OCI-LY1 (cell line): ENCODE measurements around the gene ST3GAL3.

ENCODE experiments used
- H2AFZ ChIP-seq: fragments of 200-600 bp; sonication (generic), shearing (Covaris generic); 2 replicates; pipeline ENCODE4 v1.6.0; 2014; ENCODE audit warnings: antibody characterized with exemption, mild to moderate bottlenecking, low read length
- H3F3A ChIP-seq: fragments of 200-600 bp; sonication (generic), shearing (Covaris generic); 2 replicates; pipeline ENCODE4 v1.6.0; 2014; ENCODE audit warnings: mild to moderate bottlenecking, antibody characterized with exemption, low read length, moderate library complexity; ENCODE audit not compliant: insufficient read depth
- H3K27ac ChIP-seq: fragments of 200-600 bp; sonication (generic); 2 replicates; pipeline ENCODE4 v1.5.1; 2014; ENCODE audit warnings: low read length, mixed run types, mild to moderate bottlenecking, low read depth; ENCODE audit not compliant: poor library complexity, severe bottlenecking
- H3K27me3 ChIP-seq: fragments of 200-600 bp; sonication (generic); 2 replicates; pipeline ENCODE4 v1.6.0; 2014; ENCODE audit warnings: antibody characterized with exemption, mild to moderate bottlenecking, low read length, moderate library complexity; ENCODE audit not compliant: insufficient read depth
- H3K36me3 ChIP-seq: fragments of 200-600 bp; sonication (generic); 2 replicates; pipeline ENCODE4 v1.6.1; 2014; ENCODE audit warnings: mild to moderate bottlenecking, antibody characterized with exemption, low read length, moderate library complexity, mixed read lengths; ENCODE audit not compliant: insufficient read depth
- H3K4me1 ChIP-seq: fragments of 200-600 bp; sonication (generic); 2 replicates; pipeline ENCODE4 v1.5.1; 2014; ENCODE audit warnings: mild to moderate bottlenecking, low read length, moderate library complexity; ENCODE audit not compliant: insufficient read depth, severe bottlenecking
- H3K4me2 ChIP-seq: fragments of 200-600 bp; sonication (generic), shearing (Covaris generic); 2 replicates; pipeline ENCODE4 v1.6.1; 2014; ENCODE audit warnings: low read length
- H3K4me3 ChIP-seq: fragments of 200-600 bp; sonication (generic); 2 replicates; pipeline ENCODE4 v1.5.1; 2014; ENCODE audit warnings: low read length, low read depth, mild to moderate bottlenecking, mixed read lengths; ENCODE audit not compliant: poor library complexity, severe bottlenecking
- H3K79me2 ChIP-seq: fragments of 200-600 bp; shearing (Covaris generic); 2 replicates; pipeline ENCODE4 v1.6.1; 2016; ENCODE audit warnings: mixed run types, low read length, mixed read lengths; ENCODE audit not compliant: insufficient read depth
- H3K9ac ChIP-seq: fragments of 200-600 bp; sonication (generic), shearing (Covaris generic); 2 replicates; pipeline ENCODE4 v1.6.1; 2014; ENCODE audit warnings: mild to moderate bottlenecking, low read length, mixed read lengths
- H3K9me2 ChIP-seq: fragments of 200-600 bp; sonication (generic), shearing (Covaris generic); 2 replicates; pipeline ENCODE4 v1.6.1; 2014; ENCODE audit warnings: low read depth, mild to moderate bottlenecking, low read length, mixed read lengths
- H3K9me3 ChIP-seq: fragments of 200-600 bp; shearing (Covaris generic); 2 replicates; pipeline ENCODE4 v1.6.1; 2014; ENCODE audit warnings: low read length, mixed read lengths
- H4K20me1 ChIP-seq: fragments of 200-600 bp; sonication (generic), shearing (Covaris generic); 2 replicates; pipeline ENCODE4 v1.6.0; 2016; ENCODE audit warnings: mild to moderate bottlenecking, low read length; ENCODE audit not compliant: insufficient read depth
- EZH2 ChIP-seq: fragments of 200-600 bp; sonication (generic), shearing (Covaris generic); IDR thresholded peaks from 2 replicates; pipeline ENCODE4 v1.8.0; 2017; ENCODE audit warnings: borderline replicate concordance, mixed run types, mild to moderate bottlenecking, antibody characterized with exemption, low read length, moderate library complexity, mixed read lengths
- TF ChIP-seq, protein P1 (sequence below): fragments of 200-600 bp; sonication (generic), shearing (Covaris generic); IDR thresholded peaks from 2 replicates; pipeline ENCODE4 v1.5.1; 2017; ENCODE audit warnings: mild to moderate bottlenecking, antibody characterized with exemption, low read length, moderate library complexity, mixed read lengths

ST3GAL3 gene

GRCh38 chr1:43908858-43909257 is 201.5 kb downstream of the ST3GAL3 start:
- H3K36me3 ChIP-seq, result no peaks in the 10 kb centered on the region
- H4K20me1 ChIP-seq, result no peaks in the 10 kb centered on the region
- H3K79me2 ChIP-seq, result no peaks in the 10 kb centered on the region
- H3K9ac ChIP-seq, result no peak overlapping the region
- TF ChIP-seq EZH2, result no peak
- TF ChIP-seq, protein P1, sequence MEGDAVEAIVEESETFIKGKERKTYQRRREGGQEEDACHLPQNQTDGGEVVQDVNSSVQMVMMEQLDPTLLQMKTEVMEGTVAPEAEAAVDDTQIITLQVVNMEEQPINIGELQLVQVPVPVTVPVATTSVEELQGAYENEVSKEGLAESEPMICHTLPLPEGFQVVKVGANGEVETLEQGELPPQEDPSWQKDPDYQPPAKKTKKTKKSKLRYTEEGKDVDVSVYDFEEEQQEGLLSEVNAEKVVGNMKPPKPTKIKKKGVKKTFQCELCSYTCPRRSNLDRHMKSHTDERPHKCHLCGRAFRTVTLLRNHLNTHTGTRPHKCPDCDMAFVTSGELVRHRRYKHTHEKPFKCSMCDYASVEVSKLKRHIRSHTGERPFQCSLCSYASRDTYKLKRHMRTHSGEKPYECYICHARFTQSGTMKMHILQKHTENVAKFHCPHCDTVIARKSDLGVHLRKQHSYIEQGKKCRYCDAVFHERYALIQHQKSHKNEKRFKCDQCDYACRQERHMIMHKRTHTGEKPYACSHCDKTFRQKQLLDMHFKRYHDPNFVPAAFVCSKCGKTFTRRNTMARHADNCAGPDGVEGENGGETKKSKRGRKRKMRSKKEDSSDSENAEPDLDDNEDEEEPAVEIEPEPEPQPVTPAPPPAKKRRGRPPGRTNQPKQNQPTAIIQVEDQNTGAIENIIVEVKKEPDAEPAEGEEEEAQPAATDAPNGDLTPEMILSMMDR, result peak; percentile 28; the same call in 1 of the 2 replicates
- no peaks in the 10 kb centered on the region for H3K9me3 ChIP-seq
- no peak overlapping the region for H3K27ac ChIP-seq
- H2AFZ ChIP-seq, result no peak overlapping the region
- no peak overlapping the region for H3K4me2 ChIP-seq
- no peaks in the 10 kb centered on the region for H3K4me1 ChIP-seq
- no peak overlapping the region for H3K4me3 ChIP-seq
- no peaks in the 10 kb centered on the region for H3F3A ChIP-seq
- no peaks in the 10 kb centered on the region for H3K27me3 ChIP-seq
- H3K9me2 ChIP-seq, result no peaks in the 10 kb centered on the region

GRCh38 chr1:43910343-43910742 is 203.0 kb downstream of the ST3GAL3 start:
- no peaks in the 10 kb centered on the region for H3F3A ChIP-seq
- no peak for TF ChIP-seq EZH2
- TF ChIP-seq, protein P1, result peak; percentile 25; the same call in 1 of the 2 replicates
- no peaks in the 10 kb centered on the region for H3K9me3 ChIP-seq
- H3K4me3 ChIP-seq, result no peak overlapping the region
- no peak overlapping the region for H3K4me2 ChIP-seq
- H2AFZ ChIP-seq, result no peak overlapping the region
- H3K27me3 ChIP-seq, result no peaks in the 10 kb centered on the region
- H3K27ac ChIP-seq, result no peak overlapping the region
- H3K9ac ChIP-seq, result no peak overlapping the region
- H3K4me1 ChIP-seq, result no peaks in the 10 kb centered on the region
- no peaks in the 10 kb centered on the region for H3K9me2 ChIP-seq
- no peaks in the 10 kb centered on the region for H3K79me2 ChIP-seq
- H4K20me1 ChIP-seq, result no peaks in the 10 kb centered on the region
- H3K36me3 ChIP-seq, result no peaks in the 10 kb centered on the region

- H2AFZ ChIP-seq, result no peak overlapping the region
- no peaks in the 10 kb centered on the region for H3K36me3 ChIP-seq
- no peak overlapping the region for H3K4me3 ChIP-seq
- H3K9me3 ChIP-seq, result no peaks in the 10 kb centered on the region
- H3K4me2 ChIP-seq, result no peak overlapping the region
- no peaks in the 10 kb centered on the region for H3K4me1 ChIP-seq
- no peaks in the 10 kb centered on the region for H3K79me2 ChIP-seq
- no peaks in the 10 kb centered on the region for H3F3A ChIP-seq
- H3K9me2 ChIP-seq, result no peaks in the 10 kb centered on the region
- TF ChIP-seq, protein P1, result no peak
- TF ChIP-seq EZH2, result no peak
- H3K27ac ChIP-seq, result no peak overlapping the region
- no peak overlapping the region for H3K9ac ChIP-seq
- no peaks in the 10 kb centered on the region for H4K20me1 ChIP-seq
- H3K27me3 ChIP-seq, result no peaks in the 10 kb centered on the region
Measured at GRCh38 chr1:43912607-43913006, 205.3 kb downstream of the ST3GAL3 start.
